ENCODE measurements around the gene PRRC2A. TPM values are rescaled to one million over a fixed set of nuclear protein-coding genes. Genes with fewer than 3 reads are reported as not detected.

PRRC2A gene
- total and polyA plus RNA-seq, 7 donors, result 28.8 to 109 (median 44.1) TPM

DNA sequence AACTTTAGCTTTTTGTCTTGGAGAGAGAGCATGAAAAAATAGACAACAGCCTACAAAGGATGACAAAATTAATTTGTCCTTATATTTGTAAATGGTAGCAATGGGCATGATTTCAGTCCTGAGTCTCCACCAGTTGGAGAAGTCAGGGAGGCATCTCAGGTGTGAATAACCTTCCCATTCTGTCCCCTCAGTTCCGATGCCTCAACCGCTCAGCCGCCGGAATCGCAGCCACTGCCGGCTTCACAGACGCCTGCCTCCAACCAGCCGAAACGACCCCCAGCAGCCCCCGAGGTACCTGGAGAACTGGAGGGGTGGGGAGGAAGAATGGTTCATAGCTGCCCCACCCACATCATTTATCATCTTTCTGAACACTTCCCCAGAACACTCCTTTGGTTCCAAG lies 3.6 kb downstream of the PRRC2A start:
- whole genome bisulfite sequencing, 2 donors, result 86 to 94% methylated on average over 10 of the region's 10 CpGs
- H3K4me3 ChIP-seq, result no peak overlapping the region
- H3K27ac ChIP-seq, result no peak overlapping the region
- no peaks in the 10 kb centered on the region for H3K9me3 ChIP-seq
- H3K4me1 ChIP-seq, result peaks cover 2 to 24% (median 20%) of the 10 kb centered on the region in 4 donors
- H3K36me3 ChIP-seq, result peaks cover 43 to 59% (median 57%) of the 10 kb centered on the region in 4 donors
- TF ChIP-seq, protein P1, sequence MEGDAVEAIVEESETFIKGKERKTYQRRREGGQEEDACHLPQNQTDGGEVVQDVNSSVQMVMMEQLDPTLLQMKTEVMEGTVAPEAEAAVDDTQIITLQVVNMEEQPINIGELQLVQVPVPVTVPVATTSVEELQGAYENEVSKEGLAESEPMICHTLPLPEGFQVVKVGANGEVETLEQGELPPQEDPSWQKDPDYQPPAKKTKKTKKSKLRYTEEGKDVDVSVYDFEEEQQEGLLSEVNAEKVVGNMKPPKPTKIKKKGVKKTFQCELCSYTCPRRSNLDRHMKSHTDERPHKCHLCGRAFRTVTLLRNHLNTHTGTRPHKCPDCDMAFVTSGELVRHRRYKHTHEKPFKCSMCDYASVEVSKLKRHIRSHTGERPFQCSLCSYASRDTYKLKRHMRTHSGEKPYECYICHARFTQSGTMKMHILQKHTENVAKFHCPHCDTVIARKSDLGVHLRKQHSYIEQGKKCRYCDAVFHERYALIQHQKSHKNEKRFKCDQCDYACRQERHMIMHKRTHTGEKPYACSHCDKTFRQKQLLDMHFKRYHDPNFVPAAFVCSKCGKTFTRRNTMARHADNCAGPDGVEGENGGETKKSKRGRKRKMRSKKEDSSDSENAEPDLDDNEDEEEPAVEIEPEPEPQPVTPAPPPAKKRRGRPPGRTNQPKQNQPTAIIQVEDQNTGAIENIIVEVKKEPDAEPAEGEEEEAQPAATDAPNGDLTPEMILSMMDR (IDR thresholded peaks at IDR 0.05), result no peak
- TF ChIP-seq EP300 (IDR thresholded peaks at IDR 0.05) (no peak), POLR2A (IDR thresholded peaks at IDR 0.05) (no peak), POLR2AphosphoS5 (IDR thresholded peaks at IDR 0.05) (no peak)
- DNase-seq, result no peak
- intact Hi-C loops (cut with DNase I), result no loop called here
- H3K27me3 ChIP-seq, result no peaks in the 10 kb centered on the region

DNA sequence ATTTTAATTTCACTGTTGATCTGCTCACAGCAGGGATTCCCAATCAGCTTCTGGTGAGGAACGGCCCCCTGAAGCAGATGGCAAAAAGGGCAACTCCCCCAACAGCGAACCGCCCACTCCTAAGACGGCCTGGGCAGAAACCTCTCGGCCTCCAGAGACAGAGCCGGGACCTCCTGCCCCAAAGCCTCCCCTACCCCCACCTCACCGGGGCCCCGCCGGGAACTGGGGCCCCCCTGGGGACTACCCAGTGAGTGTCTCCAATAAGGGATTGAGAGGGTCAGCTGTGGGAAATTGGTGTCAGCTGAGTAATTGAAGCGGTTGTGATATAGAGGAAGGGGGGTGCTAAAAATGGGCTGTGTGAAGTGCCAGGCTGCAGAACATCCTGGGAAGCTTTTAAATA lies 6.4 kb downstream of the PRRC2A start:
- Histone ChIP-seq H3K27me3 (no peaks in the 10 kb centered on the region), H3K4me3 (no peak overlapping the region), H3K9me3 (no peaks in the 10 kb centered on the region), H3K27ac (no peak overlapping the region), H3K36me3 (peaks cover 62 to 88% (median 85%) of the 10 kb centered on the region in 4 donors), H3K4me1 (peaks cover 0 to 11% (median 10%) of the 10 kb centered on the region in 4 donors)
- WGBS, 2 donors, result 95 to 96% methylated on average over 10 of the region's 10 CpGs
- intact Hi-C loops (cut with DNase I), result no loop called here
- DNase-seq, result no peak
- TF ChIP-seq, protein P1 (IDR thresholded peaks at IDR 0.05), result no peak
- TF ChIP-seq EP300 (IDR thresholded peaks at IDR 0.05) (no peak), POLR2AphosphoS5 (IDR thresholded peaks at IDR 0.05) (no peak), POLR2A (IDR thresholded peaks at IDR 0.05) (no peak)

DNA sequence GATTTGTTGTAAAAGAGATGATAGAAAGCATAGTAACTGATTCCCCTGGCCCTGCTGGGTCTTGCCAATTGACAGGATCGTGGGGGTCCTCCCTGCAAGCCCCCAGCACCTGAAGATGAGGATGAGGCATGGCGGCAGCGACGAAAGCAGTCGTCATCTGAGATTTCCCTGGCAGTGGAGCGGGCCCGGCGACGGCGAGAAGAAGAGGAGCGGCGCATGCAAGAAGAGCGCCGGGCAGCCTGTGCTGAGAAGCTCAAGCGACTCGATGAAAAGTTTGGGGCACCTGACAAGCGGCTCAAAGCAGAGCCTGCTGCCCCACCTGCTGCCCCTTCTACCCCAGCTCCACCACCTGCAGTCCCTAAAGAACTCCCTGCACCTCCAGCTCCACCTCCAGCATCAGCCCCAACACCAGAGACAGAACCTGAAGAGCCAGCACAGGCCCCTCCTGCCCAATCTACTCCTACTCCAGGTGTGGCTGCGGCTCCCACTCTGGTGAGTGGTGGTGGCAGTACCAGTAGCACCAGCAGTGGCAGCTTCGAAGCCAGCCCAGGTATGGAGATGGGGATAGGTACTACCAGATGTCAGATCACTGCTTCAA lies 7.3 kb downstream of the PRRC2A start:
- intact Hi-C loops (cut with DNase I), result no loop called here
- peaks cover 62 to 96% (median 91%) of the 10 kb centered on the region in 4 donors for H3K36me3 ChIP-seq

DNA sequence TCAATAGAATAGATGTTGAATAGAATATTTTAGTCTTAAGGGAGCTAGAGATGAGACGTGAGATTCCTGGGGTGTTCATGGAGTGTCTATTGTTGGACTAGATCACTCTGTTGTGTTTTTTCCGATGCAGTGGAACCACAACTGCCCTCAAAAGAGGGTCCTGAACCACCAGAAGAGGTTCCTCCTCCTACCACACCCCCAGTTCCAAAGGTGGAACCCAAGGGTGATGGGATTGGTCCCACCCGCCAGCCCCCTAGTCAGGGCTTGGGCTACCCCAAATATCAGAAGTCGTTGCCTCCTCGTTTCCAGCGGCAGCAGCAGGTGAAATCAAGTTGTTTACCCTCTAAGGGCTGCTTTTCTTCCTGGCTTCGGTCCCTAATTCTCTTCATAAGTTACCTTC lies 8.5 kb downstream of the PRRC2A start:
- Histone ChIP-seq H3K4me1 (no peaks in the 10 kb centered on the region), H3K27me3 (no peaks in the 10 kb centered on the region), H3K9me3 (no peaks in the 10 kb centered on the region), H3K36me3 (peaks cover 57 to 100% (median 94%) of the 10 kb centered on the region in 4 donors), H3K27ac (no peak overlapping the region), H3K4me3 (no peak overlapping the region)
- DNase-seq, result no peak
- intact Hi-C loops (cut with DNase I), result no loop called here
- no peak for TF ChIP-seq POLR2A (IDR thresholded peaks at IDR 0.05)
- TF ChIP-seq, protein P1 (IDR thresholded peaks at IDR 0.05), result no peak
- no peak for TF ChIP-seq EP300 (IDR thresholded peaks at IDR 0.05)
- TF ChIP-seq POLR2AphosphoS5 (IDR thresholded peaks at IDR 0.05), result no peak
- WGBS, 2 donors, result 85 to 93% methylated on average over 7 of the region's 7 CpGs

More for the DNA sequence above, 7.3 kb downstream of the PRRC2A start:
- H3K4me3 ChIP-seq, result no peak overlapping the region
- no peaks in the 10 kb centered on the region for H3K9me3 ChIP-seq
- DNase-seq, result no peak
- peaks cover 0 to 3% (median 2%) of the 10 kb centered on the region in 4 donors for H3K4me1 ChIP-seq
- no peaks in the 10 kb centered on the region for H3K27me3 ChIP-seq
- TF ChIP-seq EP300 (IDR thresholded peaks at IDR 0.05) (no peak), POLR2A (IDR thresholded peaks at IDR 0.05) (no peak), POLR2AphosphoS5 (IDR thresholded peaks at IDR 0.05) (no peak)
- TF ChIP-seq, protein P1 (IDR thresholded peaks at IDR 0.05), result no peak
- WGBS, 2 donors, result 96% methylated on average over 19 of the region's 19 CpGs
- H3K27ac ChIP-seq, result no peak overlapping the region

Measured in sigmoid colon (tissue), 7 donors.